Measurements from ENCODE around the gene TCTN3.

DNA sequence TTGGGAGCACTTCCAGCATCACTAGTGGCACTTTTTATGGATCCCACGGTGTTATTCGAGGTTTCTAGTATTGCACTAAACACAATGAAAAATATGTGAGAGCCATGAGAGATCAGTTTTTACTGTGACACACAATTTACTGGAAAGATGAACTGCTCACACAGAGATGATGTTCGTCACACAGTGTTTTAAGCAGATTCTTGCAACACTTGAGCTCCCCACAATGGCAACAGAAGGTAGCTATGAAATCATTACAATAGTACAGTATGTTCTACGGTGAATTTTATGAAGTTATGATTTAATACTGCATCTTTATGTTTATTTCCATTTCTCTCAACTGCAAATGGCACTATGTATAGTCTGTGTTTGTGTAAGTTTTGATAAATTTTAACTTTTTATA lies 34.8 kb upstream of the TCTN3 start:
- TF ChIP-seq SP1 (IDR thresholded peaks at IDR 0.05) (no peak), HNF4G (IDR thresholded peaks at IDR 0.05) (no peak), FOXA1 (IDR thresholded peaks at IDR 0.05) (no peak)
- TF ChIP-seq, protein P1, sequence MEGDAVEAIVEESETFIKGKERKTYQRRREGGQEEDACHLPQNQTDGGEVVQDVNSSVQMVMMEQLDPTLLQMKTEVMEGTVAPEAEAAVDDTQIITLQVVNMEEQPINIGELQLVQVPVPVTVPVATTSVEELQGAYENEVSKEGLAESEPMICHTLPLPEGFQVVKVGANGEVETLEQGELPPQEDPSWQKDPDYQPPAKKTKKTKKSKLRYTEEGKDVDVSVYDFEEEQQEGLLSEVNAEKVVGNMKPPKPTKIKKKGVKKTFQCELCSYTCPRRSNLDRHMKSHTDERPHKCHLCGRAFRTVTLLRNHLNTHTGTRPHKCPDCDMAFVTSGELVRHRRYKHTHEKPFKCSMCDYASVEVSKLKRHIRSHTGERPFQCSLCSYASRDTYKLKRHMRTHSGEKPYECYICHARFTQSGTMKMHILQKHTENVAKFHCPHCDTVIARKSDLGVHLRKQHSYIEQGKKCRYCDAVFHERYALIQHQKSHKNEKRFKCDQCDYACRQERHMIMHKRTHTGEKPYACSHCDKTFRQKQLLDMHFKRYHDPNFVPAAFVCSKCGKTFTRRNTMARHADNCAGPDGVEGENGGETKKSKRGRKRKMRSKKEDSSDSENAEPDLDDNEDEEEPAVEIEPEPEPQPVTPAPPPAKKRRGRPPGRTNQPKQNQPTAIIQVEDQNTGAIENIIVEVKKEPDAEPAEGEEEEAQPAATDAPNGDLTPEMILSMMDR (IDR thresholded peaks at IDR 0.05; ENCODE audit: low read depth, low read length, missing input control) = no peak
- TF ChIP-seq, protein P2, sequence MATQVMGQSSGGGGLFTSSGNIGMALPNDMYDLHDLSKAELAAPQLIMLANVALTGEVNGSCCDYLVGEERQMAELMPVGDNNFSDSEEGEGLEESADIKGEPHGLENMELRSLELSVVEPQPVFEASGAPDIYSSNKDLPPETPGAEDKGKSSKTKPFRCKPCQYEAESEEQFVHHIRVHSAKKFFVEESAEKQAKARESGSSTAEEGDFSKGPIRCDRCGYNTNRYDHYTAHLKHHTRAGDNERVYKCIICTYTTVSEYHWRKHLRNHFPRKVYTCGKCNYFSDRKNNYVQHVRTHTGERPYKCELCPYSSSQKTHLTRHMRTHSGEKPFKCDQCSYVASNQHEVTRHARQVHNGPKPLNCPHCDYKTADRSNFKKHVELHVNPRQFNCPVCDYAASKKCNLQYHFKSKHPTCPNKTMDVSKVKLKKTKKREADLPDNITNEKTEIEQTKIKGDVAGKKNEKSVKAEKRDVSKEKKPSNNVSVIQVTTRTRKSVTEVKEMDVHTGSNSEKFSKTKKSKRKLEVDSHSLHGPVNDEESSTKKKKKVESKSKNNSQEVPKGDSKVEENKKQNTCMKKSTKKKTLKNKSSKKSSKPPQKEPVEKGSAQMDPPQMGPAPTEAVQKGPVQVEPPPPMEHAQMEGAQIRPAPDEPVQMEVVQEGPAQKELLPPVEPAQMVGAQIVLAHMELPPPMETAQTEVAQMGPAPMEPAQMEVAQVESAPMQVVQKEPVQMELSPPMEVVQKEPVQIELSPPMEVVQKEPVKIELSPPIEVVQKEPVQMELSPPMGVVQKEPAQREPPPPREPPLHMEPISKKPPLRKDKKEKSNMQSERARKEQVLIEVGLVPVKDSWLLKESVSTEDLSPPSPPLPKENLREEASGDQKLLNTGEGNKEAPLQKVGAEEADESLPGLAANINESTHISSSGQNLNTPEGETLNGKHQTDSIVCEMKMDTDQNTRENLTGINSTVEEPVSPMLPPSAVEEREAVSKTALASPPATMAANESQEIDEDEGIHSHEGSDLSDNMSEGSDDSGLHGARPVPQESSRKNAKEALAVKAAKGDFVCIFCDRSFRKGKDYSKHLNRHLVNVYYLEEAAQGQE (IDR thresholded peaks at IDR 0.05) = no peak
